ENCODE measurements around the gene CYP2A6. TPM values are rescaled to one million over a fixed set of nuclear protein-coding genes. Genes with fewer than 3 reads are reported as not detected.

Gene CYP2A6
- total and polyA plus RNA-seq, 8 donors: 0.13 to 1.2 (median 0.54) TPM; not detected in 1

- intact Hi-C loops (cut with DNase I): no loop called here
- peak overlapping the region in 1 of 2 donors; percentile 96 for H3K4me3 ChIP-seq
- DNase-seq (peak in 1 of 4 donors; percentile 59), ATAC-seq (no peak)
- no peak for TF ChIP-seq CTCF (IDR thresholded peaks at IDR 0.05)
- H3K4me1 ChIP-seq: peaks cover 25 to 35% of the 10 kb centered on the region in 2 donors
- H3K36me3 ChIP-seq: peaks cover 0 to 22% of the 10 kb centered on the region in 2 donors
- peak overlapping the region; percentile 86 to 91 for H3K27ac ChIP-seq
- H3K27me3 ChIP-seq: no peaks in the 10 kb centered on the region
- H3K9me3 ChIP-seq: no peaks in the 10 kb centered on the region
Measured at GRCh38 chr19:40797166-40797962, 52.9 kb downstream of the CYP2A6 start.

Other genes with a start within 250 kb of the CYP2A6 start
- 100 to 1,000 TPM; 151 to 181 TPM for gene LTBP4, start 249.1 kb downstream of the CYP2A6 start, total RNA-seq
- 100 to 1,000 TPM; 294 to 519 (median 368) TPM for gene LTBP4, start 249.1 kb downstream of the CYP2A6 start, polyA plus RNA-seq (ENCODE audit: insufficient read length in 6 of 6)
- gene NUMBL, start 159.8 kb downstream of the CYP2A6 start, total RNA-seq: 10 to 100 TPM; 30.0 to 30.2 TPM
- gene NUMBL, start 159.8 kb downstream of the CYP2A6 start, polyA plus RNA-seq (ENCODE audit: insufficient read length in 6 of 6): 10 to 100 TPM; 12.8 to 18.1 (median 15.1) TPM
- gene COQ8B, start 133.6 kb downstream of the CYP2A6 start, total RNA-seq: 10 to 100 TPM; 39.2 to 48.1 TPM
- 10 to 100 TPM; 29.8 to 35.2 (median 33.0) TPM for gene COQ8B, start 133.6 kb downstream of the CYP2A6 start, polyA plus RNA-seq (ENCODE audit: insufficient read length in 6 of 6)
- 10 to 100 TPM; 23.2 to 25.6 TPM for gene ITPKC, start 133.3 kb downstream of the CYP2A6 start, total RNA-seq
- gene ITPKC, start 133.3 kb downstream of the CYP2A6 start, polyA plus RNA-seq (ENCODE audit: insufficient read length in 6 of 6): 10 to 100 TPM; 10.2 to 14.5 (median 13.3) TPM
- 10 to 100 TPM; 15.1 to 17.6 TPM for gene ACTMAP, start 100.0 kb downstream of the CYP2A6 start, total RNA-seq
- gene ACTMAP, start 100.0 kb downstream of the CYP2A6 start, polyA plus RNA-seq (ENCODE audit: insufficient read length in 6 of 6): 10 to 100 TPM; 10.3 to 15.3 (median 12.9) TPM
- 10 to 100 TPM; 46.1 to 79.1 TPM for gene SNRPA, start 99.2 kb downstream of the CYP2A6 start, total RNA-seq
- gene SNRPA, start 99.2 kb downstream of the CYP2A6 start, polyA plus RNA-seq (ENCODE audit: insufficient read length in 6 of 6): 100 to 1,000 TPM; 102 to 126 (median 115) TPM
- under 1 TPM in 1 of 2 donors, not detected in 1; 0.89 TPM for gene MIA, start 74.9 kb downstream of the CYP2A6 start, total RNA-seq
- gene MIA, start 74.9 kb downstream of the CYP2A6 start, polyA plus RNA-seq (ENCODE audit: insufficient read length in 6 of 6): 1 to 10 TPM; 1.7 to 6.7 (median 3.7) TPM
- 10 to 100 TPM; 42.6 to 50.4 TPM for gene RAB4B, start 72.2 kb downstream of the CYP2A6 start, total RNA-seq
- gene RAB4B, start 72.2 kb downstream of the CYP2A6 start, polyA plus RNA-seq (ENCODE audit: insufficient read length in 6 of 6): 10 to 100 TPM; 11.1 to 18.1 (median 12.8) TPM
- gene EGLN2, start 51.3 kb downstream of the CYP2A6 start, total RNA-seq: 100 to 1,000 TPM; 139 to 150 TPM
- 10 to 100 TPM; 57.0 to 81.1 (median 74.1) TPM for gene EGLN2, start 51.3 kb downstream of the CYP2A6 start, polyA plus RNA-seq (ENCODE audit: insufficient read length in 6 of 6)
- not detected for gene CYP2A7, start 31.8 kb upstream of the CYP2A6 start, total RNA-seq
- gene CYP2A7, start 31.8 kb upstream of the CYP2A6 start, polyA plus RNA-seq (ENCODE audit: insufficient read length in 6 of 6): under 1 TPM; 0.18 to 0.49 (median 0.34) TPM
- 1 to 10 TPM in 1 of 2 donors, under 1 TPM in 1; 0.73 to 1.1 TPM for gene CYP2B6, start 140.8 kb upstream of the CYP2A6 start, total RNA-seq
- under 1 TPM in 5 of 6 donors, not detected in 1; 0.08 to 0.43 (median 0.21) TPM for gene CYP2B6, start 140.8 kb upstream of the CYP2A6 start, polyA plus RNA-seq (ENCODE audit: insufficient read length in 6 of 6)
- not detected for gene CYP2A13, start 238.0 kb upstream of the CYP2A6 start, total RNA-seq
- under 1 TPM in 1 of 6 donors, not detected in 5; 0.20 TPM for gene CYP2A13, start 238.0 kb upstream of the CYP2A6 start, polyA plus RNA-seq (ENCODE audit: insufficient read length in 6 of 6)

Measured in left lung (tissue), 10 donors.